Erythroblast (primary cell): Measurements from ENCODE around the gene GGCX.

Experiments used
- GATA1 ChIP-seq: IDR thresholded peaks from 2 replicates; pipeline ENCODE4 v1.6.1; 2011; ENCODE audit warnings: low read depth, mild to moderate bottlenecking, control low read depth, low read length, moderate library complexity
- POLR2A ChIP-seq: IDR thresholded peaks from 2 replicates; pipeline ENCODE4 v1.6.1; 2011; ENCODE audit warnings: mild to moderate bottlenecking, low read length

DNA sequence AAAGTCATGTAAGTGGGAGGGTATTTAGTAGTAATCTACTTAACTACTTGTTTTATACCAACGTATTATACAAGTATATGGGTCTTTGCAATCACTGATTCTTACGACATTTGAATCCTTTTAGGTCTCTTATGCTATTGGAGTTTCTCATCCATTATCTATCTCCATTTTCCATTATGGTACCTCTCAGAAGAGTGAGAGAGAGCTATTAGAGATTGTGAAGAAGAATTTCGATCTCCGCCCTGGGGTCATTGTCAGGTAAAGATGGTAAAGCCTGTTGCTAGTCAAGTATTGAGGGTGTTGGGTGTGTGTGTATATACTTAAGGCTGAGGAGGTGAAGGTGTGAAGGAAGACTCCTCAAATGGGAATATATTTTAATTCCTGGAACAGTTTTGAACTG is 18.5 kb downstream of the GGCX start:
- TF ChIP-seq POLR2A (peak; percentile 3), GATA1 (no peak)
